T1000 (cell line): Measurements from ENCODE around the gene NR4A3.

ENCODE experiments used
- DNase-seq: peaks from one replicate; lab custom pipeline; 2025; ENCODE audit warnings: mixed read lengths; lab: John Stamatoyannopoulos, UW

Gene NR4A3

DNA sequence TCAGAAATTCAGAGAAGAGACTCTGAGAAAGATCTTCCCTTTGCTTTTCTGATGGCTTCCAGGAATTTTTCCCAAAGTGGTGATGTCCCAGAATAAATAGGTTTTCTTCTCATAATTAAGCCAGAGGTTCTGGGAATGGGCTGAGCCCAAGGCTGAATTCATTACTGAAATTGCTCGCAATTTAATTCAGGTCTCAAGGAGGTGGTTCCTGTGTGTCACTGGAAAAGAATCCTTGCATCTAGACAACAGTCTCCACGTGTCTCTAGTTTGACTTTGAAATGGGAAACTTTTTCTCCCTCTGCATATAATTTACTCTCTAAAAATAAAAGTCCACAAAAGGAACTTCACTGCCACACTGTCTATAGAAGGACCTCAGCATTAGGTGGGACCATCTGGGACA is 57.0 kb downstream of the NR4A3 start:
- DNase-seq: no peak

DNA sequence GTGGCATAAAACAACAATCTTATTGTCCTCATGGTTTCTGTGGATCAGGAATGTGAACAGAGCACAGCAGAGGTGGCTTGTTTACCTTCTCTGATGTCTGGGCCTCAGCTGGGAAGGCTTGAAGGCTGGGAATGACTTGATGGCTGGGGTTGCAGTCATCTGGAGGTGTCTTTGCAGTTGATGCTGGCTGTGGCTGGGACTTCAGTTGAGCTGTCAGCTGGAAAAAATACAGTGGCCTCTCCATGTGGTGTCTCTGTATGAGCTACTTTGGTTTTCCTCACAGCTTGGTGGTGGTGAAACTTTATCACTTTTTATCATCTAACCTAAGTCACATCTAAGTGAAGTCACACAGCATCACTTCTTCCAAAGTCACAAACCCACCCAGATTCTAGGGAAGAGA is 60.1 kb downstream of the NR4A3 start:
- DNase-seq: no peak

DNA sequence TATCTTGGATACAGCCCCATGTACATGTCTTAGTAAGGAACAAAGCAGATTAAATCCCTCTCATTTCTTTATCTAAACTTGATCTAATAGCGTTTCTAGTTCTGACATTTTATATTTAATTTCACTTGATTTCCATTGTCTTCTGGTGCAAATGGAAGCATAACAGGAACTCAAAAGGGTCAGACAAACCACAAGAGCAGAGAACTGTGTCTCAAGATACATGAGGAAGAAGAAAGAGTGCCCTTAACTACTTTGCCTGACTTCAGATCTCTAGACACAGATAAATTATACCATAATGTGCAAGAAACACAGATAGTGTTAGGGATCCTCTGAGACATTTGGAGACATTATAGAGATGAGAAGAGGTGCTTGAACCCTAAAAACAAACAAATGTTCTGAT is 64.1 kb downstream of the NR4A3 start:
- no peak for DNase-seq

DNA sequence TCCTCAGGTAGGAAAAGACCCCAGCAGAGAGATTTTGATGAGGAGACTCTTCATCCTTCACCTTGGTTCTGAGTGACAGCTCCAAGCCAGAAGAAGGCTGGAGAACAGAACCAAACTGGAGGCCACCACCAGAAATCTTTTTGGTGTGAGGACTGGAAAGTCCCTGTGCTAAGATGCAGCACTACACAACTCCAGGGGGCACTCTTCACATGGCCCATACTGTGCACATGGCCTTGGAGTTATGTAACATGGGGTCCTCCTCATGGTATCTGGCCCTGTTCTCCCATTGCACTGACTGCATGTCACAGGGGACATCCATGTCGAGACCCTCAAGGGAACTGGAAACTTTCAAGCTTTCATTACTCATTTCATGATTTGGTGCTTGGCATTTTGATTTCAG is 67.4 kb downstream of the NR4A3 start:
- DNase-seq: no peak

DNA sequence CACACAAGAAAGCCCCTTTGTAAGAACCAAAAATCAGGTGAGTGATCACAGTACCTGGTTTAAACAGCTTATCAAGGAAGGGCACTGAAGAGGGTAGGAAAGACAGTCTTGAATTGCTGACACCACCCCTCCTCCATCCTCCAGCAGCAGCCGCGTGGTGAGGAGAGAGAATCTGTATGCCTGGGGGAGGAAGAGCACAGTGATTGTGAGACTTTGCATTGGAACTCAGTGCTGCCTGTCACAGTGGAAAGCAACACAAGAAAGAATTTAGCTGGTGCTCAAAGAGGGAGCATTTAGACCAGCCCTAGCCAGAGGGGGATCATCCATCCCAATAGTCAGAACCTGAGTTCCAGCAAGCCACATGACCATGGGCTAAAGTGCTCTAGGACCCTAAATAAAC is 73.1 kb downstream of the NR4A3 start:
- DNase-seq: no peak

DNA sequence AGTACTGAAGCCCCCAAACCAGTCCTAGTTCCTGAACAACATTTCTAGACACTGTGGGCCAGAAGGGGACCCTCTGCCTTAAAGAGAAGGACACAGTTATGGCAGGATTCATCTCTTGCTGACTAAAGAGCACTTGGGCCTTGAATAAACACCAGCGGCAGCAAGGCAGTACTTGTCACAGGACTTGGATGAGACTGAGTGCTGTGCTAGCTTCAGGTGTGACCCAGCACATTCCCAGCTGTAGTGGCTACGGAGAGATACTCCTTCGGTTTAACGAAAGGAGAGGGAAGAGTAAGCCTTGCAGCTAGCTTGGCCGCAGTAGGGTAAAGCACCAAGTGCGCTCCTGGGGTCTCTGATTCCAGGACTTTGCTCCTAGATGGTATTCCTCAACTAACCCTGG is 73.8 kb downstream of the NR4A3 start:
- DNase-seq: no peak

DNA sequence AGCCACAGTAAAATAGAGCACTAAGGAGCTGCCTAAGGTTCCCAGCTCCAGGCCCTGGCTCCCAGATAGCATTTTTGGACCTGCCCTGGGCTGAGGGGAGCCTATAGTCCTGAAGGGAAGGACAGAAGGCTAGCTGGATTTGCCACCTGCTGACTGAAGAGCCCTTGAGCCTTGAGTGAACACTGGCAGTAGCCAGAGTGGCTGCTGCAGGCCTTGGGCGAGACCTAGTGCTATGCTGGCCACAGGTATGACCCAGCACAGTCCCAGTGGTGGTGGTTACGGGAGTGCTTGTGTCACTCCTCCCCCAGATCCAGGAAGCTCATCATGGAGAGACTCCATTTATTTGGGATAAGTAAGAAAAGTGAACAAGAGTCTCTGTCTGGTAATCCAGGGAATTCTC is 74.4 kb downstream of the NR4A3 start:
- DNase-seq: no peak

DNA sequence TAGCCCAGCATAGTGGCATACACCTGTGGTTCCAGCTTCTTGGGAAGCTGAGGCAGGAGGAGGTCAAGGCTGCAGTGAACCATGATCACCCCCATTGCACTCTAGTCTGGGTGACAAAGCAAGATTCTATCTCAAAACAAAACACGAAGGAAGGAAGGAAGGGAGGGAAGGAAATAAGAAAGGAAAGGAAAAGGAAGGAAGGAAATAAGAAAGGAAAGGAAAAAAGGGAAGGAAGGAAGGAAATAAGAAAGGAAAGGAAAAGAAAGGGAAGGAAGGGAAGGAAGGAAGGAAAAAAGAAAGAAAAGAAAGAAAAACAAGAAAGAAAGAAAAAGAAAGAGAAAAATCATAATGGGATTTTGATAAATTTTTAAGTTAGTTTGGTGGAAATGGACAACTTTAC is 81.7 kb downstream of the NR4A3 start:
- no peak for DNase-seq

DNA sequence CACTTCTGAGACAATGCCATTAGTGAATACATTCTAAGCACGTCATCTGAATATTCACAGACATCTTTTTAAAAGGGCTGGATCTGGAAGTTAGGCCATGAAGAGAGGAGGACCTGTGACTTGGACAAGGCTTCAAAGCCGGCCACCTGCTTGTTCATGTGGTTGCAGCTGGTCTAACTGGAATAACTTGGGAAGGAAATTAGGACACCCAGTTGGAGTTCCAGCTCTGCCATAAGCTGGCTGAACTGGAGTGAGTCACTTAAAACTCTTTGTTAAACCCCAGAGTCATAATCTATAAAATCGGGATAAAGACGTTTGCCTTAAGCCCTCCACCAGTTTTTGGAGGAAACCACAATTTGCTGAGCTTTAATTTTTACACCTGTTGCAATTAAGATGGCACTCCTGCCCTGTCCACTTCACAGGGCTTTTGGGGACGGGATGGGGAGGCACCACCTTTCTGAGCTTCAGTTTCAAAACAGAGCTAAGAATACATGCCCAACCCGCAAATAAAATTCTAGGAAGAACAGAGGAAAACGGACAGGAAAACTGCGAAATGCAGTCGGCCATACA is 84.2 kb downstream of the NR4A3 start:
- no peak for DNase-seq

DNA sequence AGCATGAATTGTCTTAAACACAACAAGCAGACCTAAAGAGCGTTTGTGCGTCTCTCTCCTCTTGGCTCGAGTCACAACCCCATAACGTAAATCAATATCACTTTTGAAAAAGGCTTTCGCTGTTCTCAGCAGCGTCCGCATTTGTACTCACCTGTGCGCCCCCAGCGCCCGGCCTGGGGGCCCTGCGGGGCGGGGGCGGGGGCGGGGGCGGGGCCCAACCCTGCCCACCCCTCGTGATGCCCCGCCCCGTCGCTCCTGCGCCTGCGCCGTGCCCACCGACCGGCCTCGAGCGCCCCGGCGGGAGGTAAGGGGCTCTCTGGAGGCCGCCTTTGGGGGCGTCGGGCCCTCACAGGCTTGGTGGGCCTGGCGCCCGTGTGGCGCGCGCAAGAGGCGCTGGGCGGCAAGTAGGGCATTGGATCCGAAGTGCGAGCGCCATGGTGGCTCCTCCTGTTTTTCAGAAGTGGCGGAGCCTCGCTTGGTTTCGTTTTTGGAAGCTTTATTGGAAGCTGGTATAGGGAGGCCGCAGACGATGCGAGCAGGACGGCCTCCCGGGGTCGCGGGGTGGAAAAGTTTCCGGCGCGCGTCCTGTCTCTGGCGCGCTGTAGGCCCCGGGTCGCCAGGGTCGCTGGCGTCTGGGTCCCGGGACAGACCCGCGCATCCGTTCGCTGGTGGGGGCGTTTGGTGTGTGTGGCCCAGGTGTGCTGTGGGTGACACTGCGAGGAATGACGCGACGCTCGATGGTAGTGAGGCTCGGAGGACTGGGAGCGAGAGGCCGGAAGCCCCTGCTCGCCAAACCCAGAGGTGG is 84.9 kb downstream of the NR4A3 start, which contains the start of gene STX17:
Gene STX17 (plus strand): TSS at position 252 of the 805 bp plus-strand sequence. CDS start 8,586 bp downstream, outside the sequence.
- peak; percentile 69 for DNase-seq

DNA sequence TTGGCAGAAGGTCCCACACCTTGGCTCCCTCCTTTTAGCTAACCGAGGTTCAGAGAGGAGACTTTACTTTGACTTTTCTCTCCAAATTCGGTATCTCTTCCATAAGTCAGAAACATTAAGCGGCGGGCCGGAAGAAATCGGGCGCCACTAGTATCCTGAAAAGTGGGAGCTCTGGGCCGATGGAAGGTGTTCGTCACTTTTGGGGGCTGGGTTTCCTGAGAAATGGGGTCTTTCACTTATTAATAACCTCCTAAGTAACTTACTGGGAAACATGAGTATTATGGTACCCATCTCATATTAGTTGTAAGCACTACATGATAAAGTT is 85.5 kb downstream of the NR4A3 start:
- DNase-seq: no peak

DNA sequence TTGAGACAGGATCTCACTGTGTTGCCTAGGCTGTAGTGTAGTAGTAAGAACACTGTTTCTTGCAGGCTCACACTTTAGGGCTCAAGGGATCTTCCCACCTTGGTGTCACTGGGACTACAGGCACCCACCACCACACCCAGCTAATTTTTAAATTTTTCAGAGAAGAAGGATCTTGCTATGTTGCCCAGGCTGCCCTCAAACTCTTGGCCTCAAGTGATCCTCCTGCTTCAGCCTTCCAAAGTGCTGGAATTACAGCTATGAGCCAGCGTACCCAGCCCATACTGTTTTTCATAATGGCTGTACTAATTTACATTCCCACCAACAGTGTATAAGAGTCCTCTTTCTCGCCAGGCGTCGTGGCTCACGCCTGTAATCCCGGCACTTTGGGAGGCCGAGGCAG is 89.9 kb downstream of the NR4A3 start:
- DNase-seq: no peak
